GM19397 (cell line): ENCODE measurements around the gene BEND6.
"Not testable (repeated sequence)": the region's sequence is repeated elsewhere in the genome, so short reads cannot be mapped to it uniquely, and the experiment has no call there.

Source experiments
- ATAC-seq: cut with Tn5 transposase; IDR thresholded peaks from one replicate; pipeline ENCODE4 v1.9.1; 2021; ENCODE audit warnings: mild to moderate bottlenecking, moderate library complexity; ENCODE audit not compliant: unreplicated experiment

BEND6 gene

DNA sequence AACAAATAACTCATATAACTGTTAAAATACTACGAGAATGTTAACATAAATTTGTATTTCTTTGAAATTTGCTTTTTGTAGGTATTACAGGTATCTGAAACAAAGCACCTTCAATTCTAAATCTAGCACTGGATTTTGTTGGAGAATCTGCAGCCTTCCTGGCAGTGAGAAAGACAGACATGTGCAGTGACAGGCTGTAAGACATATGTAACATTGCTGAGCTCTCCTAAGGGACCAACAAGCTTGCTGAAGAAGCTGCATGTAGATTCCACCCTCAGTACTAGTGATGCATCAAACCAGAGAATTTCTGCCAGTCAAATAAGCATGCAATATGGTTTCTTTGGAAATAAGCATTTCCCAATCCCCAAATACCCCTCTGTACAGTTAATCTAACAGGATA, 71.1 kb downstream of the BEND6 start:
- no peak for ATAC-seq

- no peak for ATAC-seq
Measured at GRCh38 chr6:57027301-57027700, 72.4 kb downstream of the BEND6 start.

GRCh38 chr6:57029213-57029612, 74.3 kb downstream of the BEND6 start:
- no peak for ATAC-seq

- ATAC-seq: no peak
Measured at GRCh38 chr6:57033228-57033627, 78.3 kb downstream of the BEND6 start.

- ATAC-seq: no peak
Measured at GRCh38 chr6:57035549-57035948, 80.6 kb downstream of the BEND6 start.

GRCh38 chr6:57038906-57039305, 84.0 kb downstream of the BEND6 start:
- no peak for ATAC-seq

DNA sequence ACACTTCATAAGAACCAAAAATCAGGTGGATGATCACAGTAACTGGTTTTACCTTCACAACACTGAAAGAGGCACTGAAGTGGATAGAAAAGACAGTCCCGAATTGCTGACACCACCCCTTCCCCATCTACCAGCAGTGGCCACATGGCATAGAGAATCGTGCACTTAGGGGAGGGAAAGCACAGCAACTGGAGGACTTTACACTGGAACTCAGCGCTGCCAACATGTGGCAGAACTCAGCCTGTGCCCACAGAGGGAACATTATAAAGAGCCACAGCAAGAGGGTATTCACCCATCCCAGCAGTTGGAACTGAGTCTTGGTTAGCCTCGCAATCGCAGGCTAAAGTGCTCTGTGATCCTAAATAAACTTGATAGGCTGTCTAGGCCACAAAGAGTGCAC, 85.1 kb downstream of the BEND6 start:
- no peak for ATAC-seq

- ATAC-seq: not testable (repeated sequence)
Measured at GRCh38 chr6:57044061-57044460, 89.2 kb downstream of the BEND6 start.

DNA sequence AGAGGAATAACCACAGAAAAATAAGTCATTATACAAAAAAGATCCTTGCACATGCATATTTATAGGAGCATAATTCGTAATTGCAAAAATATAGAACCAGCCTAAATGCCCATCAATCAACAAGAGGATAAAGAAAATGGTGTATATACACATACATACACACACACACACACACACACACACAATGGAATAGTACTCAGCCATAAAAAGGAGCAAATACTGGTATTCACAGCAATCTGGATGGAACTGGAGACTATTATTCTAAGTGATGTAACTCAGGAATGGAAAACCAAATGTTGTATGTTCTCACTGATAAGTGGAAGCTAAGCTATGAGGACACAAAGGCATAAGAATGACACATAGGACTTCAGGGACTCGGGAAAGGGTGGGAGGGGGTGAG, 89.7 kb downstream of the BEND6 start:
- ATAC-seq: no peak

- ATAC-seq: peak; percentile 92
Measured at GRCh38 chr6:57046332-57047256, 91.7 kb downstream of the BEND6 start, which contains the start of gene KIAA1586. TSS of gene KIAA1586 (plus strand) at chr6:57046693. CDS start at chr6:57046756, 63 bp downstream.

- ATAC-seq: peak; percentile 26
Measured at GRCh38 chr6:57047257-57047585, 92.3 kb downstream of the BEND6 start.

DNA sequence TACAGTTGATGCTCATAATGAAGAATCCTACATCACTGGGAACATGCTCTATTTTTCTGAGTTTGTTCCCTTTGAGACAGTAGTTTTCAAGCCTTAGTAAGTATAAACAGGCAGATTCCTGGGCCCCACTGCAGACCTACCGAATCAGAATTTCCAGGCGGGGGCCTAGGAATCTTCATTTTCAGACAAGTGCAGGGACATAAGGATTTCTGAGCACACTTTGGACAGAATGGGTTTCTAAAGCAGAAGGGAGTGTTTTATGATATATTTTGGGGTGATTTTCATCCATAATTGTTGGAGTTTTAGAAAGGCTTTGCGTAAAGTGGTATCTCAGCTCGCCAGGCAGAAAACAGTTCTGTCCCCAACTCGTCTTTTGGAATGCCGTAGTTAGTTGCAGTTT, 93.0 kb downstream of the BEND6 start:
- not testable (repeated sequence) for ATAC-seq

DNA sequence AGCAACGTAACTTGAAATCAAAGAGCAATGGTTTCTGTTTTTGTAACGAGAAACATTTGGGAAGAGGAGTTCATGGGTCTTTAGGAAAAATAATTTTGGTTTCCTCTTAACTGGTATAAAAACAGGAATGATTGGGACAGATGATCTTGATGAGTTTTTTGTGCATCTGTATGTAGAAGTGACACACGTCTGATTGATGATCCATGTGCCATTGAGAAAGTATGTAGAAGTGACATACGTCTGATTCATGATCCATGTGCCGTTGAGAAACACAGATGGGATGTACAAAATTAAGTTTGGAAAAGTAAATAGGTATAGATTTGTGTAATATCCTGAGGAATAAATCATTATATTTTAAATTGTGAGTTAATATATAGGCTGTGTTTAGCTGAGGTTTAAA, 93.7 kb downstream of the BEND6 start:
- ATAC-seq: no peak

GRCh38 chr6:57063847-57064246, 108.9 kb downstream of the BEND6 start:
- no peak for ATAC-seq

- no peak for ATAC-seq
Measured at GRCh38 chr6:57064809-57065208, 109.9 kb downstream of the BEND6 start.

DNA sequence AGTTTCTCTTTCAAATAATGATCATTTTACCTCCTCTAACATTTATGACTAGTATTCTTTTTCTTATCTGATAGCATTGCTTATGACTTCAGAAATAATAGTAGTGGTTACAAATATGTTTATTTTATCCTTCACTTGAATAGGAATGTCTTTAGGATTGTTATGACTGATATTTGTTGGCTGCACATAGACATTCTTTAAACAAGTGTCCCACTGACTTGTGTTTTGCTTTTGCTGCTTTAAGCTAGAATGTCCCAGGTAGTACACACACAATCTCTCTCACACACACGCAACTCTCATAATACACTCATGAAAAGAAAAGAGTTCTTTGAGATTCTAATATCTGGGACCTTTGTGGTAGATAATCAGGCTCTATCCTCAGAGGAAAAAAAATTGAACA, 113.2 kb downstream of the BEND6 start:
- no peak for ATAC-seq

DNA sequence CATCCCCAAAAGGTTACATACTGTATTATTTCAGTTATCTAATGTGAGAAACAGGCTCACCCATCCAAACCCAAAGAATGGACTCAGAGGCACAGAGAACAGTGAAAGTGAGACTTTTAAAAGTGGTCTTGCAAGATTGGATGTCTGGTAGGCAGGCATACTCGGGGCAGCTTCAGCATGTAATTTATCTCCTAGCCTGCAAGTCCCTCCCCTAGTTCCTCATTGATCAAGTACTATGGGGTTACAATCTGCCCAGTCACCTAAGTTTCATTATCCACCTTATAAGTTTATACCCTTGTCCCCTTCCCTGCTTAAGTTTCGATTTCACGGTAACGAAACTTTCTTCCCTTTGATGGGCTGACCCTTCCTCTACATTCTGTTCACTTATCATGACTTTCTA, 114.3 kb downstream of the BEND6 start:
- no peak for ATAC-seq

DNA sequence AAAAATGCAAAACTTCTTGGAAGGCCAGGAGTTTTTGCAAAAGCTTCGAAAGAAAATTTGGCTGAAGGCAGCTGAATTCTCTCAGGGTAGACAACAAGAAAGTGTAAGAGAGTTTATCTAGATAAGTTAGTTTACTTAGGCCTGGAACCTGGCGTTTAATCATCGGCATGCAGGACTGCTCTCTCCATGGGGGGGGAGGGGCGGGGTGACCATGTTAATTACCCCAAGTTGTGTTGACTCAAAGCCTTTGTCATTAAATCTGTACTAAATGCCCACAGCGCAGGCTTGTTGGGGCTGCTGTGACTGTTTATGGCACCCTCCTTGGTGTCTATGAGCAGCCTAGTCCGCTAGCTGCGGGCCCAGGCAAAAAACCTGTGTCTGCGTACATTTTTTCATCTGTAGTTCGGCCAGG, 115.0 kb downstream of the BEND6 start:
- ATAC-seq: no peak

DNA sequence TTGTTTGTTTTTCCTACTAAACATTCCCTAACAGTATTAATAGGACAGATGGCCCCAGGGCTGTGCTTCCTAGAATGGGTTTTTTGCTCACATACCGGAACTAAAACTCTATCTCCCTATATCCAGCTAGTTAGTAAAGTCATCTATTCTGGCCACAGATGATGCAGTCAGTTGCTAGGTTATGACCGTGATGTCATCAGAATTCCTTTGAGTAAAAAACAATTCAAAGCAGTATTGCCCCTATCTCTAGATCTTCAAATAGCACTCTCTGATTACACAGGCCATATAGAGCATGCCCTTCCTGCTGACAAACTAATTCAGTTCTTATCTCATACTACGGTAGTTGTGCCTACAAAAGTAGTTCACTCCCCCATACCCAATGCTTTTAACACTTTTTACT, 117.2 kb downstream of the BEND6 start:
- ATAC-seq: no peak

- ATAC-seq: no peak
Measured at GRCh38 chr6:57074383-57074782, 119.5 kb downstream of the BEND6 start.

GRCh38 chr6:57075092-57075491, 120.2 kb downstream of the BEND6 start:
- ATAC-seq: no peak
